ENCODE measurements around the gene THOC1. TPM values are rescaled to one million over a fixed set of nuclear protein-coding genes. Genes with fewer than 3 reads are reported as not detected.

Gene THOC1
- total and polyA plus RNA-seq, 2 donors from 2014 or later = 22.4 to 32.6 TPM

GRCh38 chr18:215448-216010 is 52.3 kb downstream of the THOC1 start:
- Histone ChIP-seq H3K36me3 (ENCODE audit: control insufficient read depth in 2 of 3, insufficient read depth in 3 of 3, low read length in 3 of 3) (peaks cover 22 to 26% (median 26%) of the 10 kb centered on the region in 3 donors), H3K9ac (ENCODE audit: low read length in 3 of 3) (no peak overlapping the region), H3K4me3 (ENCODE audit: low read length in 3 of 3) (no peak overlapping the region), H3K27me3 (ENCODE audit: control insufficient read depth, insufficient read depth, low read length) (no peaks in the 10 kb centered on the region), H3K4me1 (ENCODE audit: control insufficient read depth in 2 of 3, insufficient read depth in 2 of 3, low read depth in 1 of 3, low read length in 3 of 3) (peaks cover 0 to 2% (median 0%) of the 10 kb centered on the region in 3 donors), H3K27ac (ENCODE audit: low read depth in 2 of 2, low read length in 2 of 2) (no peak overlapping the region), H3K9me3 (ENCODE audit: control insufficient read depth in 2 of 3, insufficient read depth in 1 of 3, low read length in 3 of 3) (no peaks in the 10 kb centered on the region)
- no peak for DNase-seq
- no peak for TF ChIP-seq CTCF (IDR thresholded peaks at IDR 0.05; ENCODE audit: borderline replicate concordance, extremely low read depth, insufficient read depth)
- intact Hi-C loops (cut with DNase I) = no loop called here
- FAIRE-seq = no peak

GRCh38 chr18:213966-214365 is 53.9 kb downstream of the THOC1 start:
- no peaks in the 10 kb centered on the region for H3K27me3 ChIP-seq (ENCODE audit: control insufficient read depth, insufficient read depth, low read length)
- H3K9me3 ChIP-seq (ENCODE audit: control insufficient read depth in 2 of 3, insufficient read depth in 1 of 3, low read length in 3 of 3) = no peaks in the 10 kb centered on the region
- no peak overlapping the region for H3K9ac ChIP-seq (ENCODE audit: low read length in 3 of 3)
- intact Hi-C loops (cut with DNase I) = no loop called here
- H3K4me1 ChIP-seq (ENCODE audit: control insufficient read depth in 2 of 3, insufficient read depth in 2 of 3, low read depth in 1 of 3, low read length in 3 of 3) = peaks cover 0 to 2% (median 0%) of the 10 kb centered on the region in 3 donors
- FAIRE-seq (no peak), DNase-seq (no peak)
- no peak overlapping the region for H3K27ac ChIP-seq (ENCODE audit: low read depth in 2 of 2, low read length in 2 of 2)
- no peak overlapping the region for H3K4me3 ChIP-seq (ENCODE audit: low read length in 3 of 3)
- peaks cover 22 to 30% (median 26%) of the 10 kb centered on the region in 3 donors for H3K36me3 ChIP-seq (ENCODE audit: control insufficient read depth in 2 of 3, insufficient read depth in 3 of 3, low read length in 3 of 3)
- TF ChIP-seq CTCF (IDR thresholded peaks at IDR 0.05; ENCODE audit: borderline replicate concordance, extremely low read depth, insufficient read depth) = no peak

- FAIRE-seq = no peak
- Histone ChIP-seq H3K36me3 (ENCODE audit: control insufficient read depth in 2 of 3, insufficient read depth in 3 of 3, low read length in 3 of 3) (peaks cover 22 to 30% (median 26%) of the 10 kb centered on the region in 3 donors), H3K27me3 (ENCODE audit: control insufficient read depth, insufficient read depth, low read length) (no peaks in the 10 kb centered on the region), H3K4me1 (ENCODE audit: control insufficient read depth in 2 of 3, insufficient read depth in 2 of 3, low read depth in 1 of 3, low read length in 3 of 3) (peaks cover 0 to 2% (median 0%) of the 10 kb centered on the region in 3 donors), H3K9me3 (ENCODE audit: control insufficient read depth in 2 of 3, insufficient read depth in 1 of 3, low read length in 3 of 3) (no peaks in the 10 kb centered on the region), H3K27ac (ENCODE audit: low read depth in 2 of 2, low read length in 2 of 2) (no peak overlapping the region), H3K4me3 (ENCODE audit: low read length in 3 of 3) (no peak overlapping the region), H3K9ac (ENCODE audit: low read length in 3 of 3) (no peak overlapping the region)
- no peak for TF ChIP-seq CTCF (IDR thresholded peaks at IDR 0.05; ENCODE audit: borderline replicate concordance, extremely low read depth, insufficient read depth)
- intact Hi-C loops (cut with DNase I) = no loop called here
- no peak for DNase-seq
Measured at GRCh38 chr18:213505-213904, 54.3 kb downstream of the THOC1 start.

GRCh38 chr18:212780-213179 is 55.1 kb downstream of the THOC1 start:
- no peaks in the 10 kb centered on the region for H3K4me1 ChIP-seq (ENCODE audit: control insufficient read depth in 2 of 3, insufficient read depth in 2 of 3, low read depth in 1 of 3, low read length in 3 of 3)
- intact Hi-C loops (cut with DNase I) = no loop called here
- FAIRE-seq = no peak
- H3K4me3 ChIP-seq (ENCODE audit: low read length in 3 of 3) = no peak overlapping the region
- no peaks in the 10 kb centered on the region for H3K9me3 ChIP-seq (ENCODE audit: control insufficient read depth in 2 of 3, insufficient read depth in 1 of 3, low read length in 3 of 3)
- DNase-seq = no peak
- H3K9ac ChIP-seq (ENCODE audit: low read length in 3 of 3) = no peak overlapping the region
- H3K36me3 ChIP-seq (ENCODE audit: control insufficient read depth in 2 of 3, insufficient read depth in 3 of 3, low read length in 3 of 3) = peaks cover 19 to 27% (median 20%) of the 10 kb centered on the region in 3 donors
- H3K27ac ChIP-seq (ENCODE audit: low read depth in 2 of 2, low read length in 2 of 2) = no peak overlapping the region
- H3K27me3 ChIP-seq (ENCODE audit: control insufficient read depth, insufficient read depth, low read length) = no peaks in the 10 kb centered on the region
- no peak for TF ChIP-seq CTCF (IDR thresholded peaks at IDR 0.05; ENCODE audit: borderline replicate concordance, extremely low read depth, insufficient read depth)

Measured in kidney (tissue), 14 donors.